Astrocyte (in vitro differentiated cells and primary cell): ENCODE data around the gene ATP9A. TPM values are rescaled to one million over a fixed set of nuclear protein-coding genes. Genes with fewer than 3 reads are reported as not detected.

Experiments used
- DNase-seq: peaks from one replicate; pipeline ENCODE4 v3.0.0-alpha.2; 2010; ENCODE audit warnings: low read depth
- FAIRE-seq: peaks from 2 replicates; lab custom pipeline; 2011; peaks lifted over from hg19 to GRCh38; lab: Jason Lieb, UNC
- H2AFZ ChIP-seq: 2 replicates; pipeline ENCODE4 v1.6.0; 2012; ENCODE audit warnings: low read depth, low read length, inconsistent platforms
- H3K27ac ChIP-seq: 2 replicates; pipeline ENCODE4 v1.5.1; 2011; ENCODE audit warnings: low read depth, low read length, inconsistent platforms
- H3K27me3 ChIP-seq: 2 replicates; pipeline ENCODE4 v1.6.0; 2011; ENCODE audit warnings: low read length, inconsistent platforms; ENCODE audit not compliant: insufficient read depth
- H3K36me3 ChIP-seq: 2 replicates; pipeline ENCODE4 v1.5.1; 2011; ENCODE audit warnings: low read length, inconsistent platforms; ENCODE audit not compliant: insufficient read depth
- H3K4me1 ChIP-seq: 2 replicates; pipeline ENCODE4 v1.5.1; 2011; ENCODE audit warnings: low read length, inconsistent platforms; ENCODE audit not compliant: insufficient read depth
- H3K4me2 ChIP-seq: 2 replicates; pipeline ENCODE4 v1.6.0; 2012; ENCODE audit warnings: low read length, inconsistent platforms
- H3K4me3 ChIP-seq: 2 replicates; pipeline ENCODE4 v1.5.1; 2011; ENCODE audit warnings: low read depth, mild to moderate bottlenecking, low read length, inconsistent platforms; ENCODE audit not compliant: insufficient read depth
- H3K79me2 ChIP-seq: 2 replicates; pipeline ENCODE4 v1.6.0; 2012; ENCODE audit warnings: mild to moderate bottlenecking, low read length, inconsistent platforms; ENCODE audit not compliant: insufficient read depth
- H3K9ac ChIP-seq: 2 replicates; pipeline ENCODE4 v1.6.0; 2012; ENCODE audit warnings: mild to moderate bottlenecking, low read length, inconsistent platforms
- H3K9me3 ChIP-seq: 2 replicates; pipeline ENCODE4 v1.5.1; 2012; ENCODE audit warnings: low read depth, mild to moderate bottlenecking, low read length, inconsistent platforms; ENCODE audit not compliant: insufficient read depth
- H4K20me1 ChIP-seq: 2 replicates; pipeline ENCODE4 v1.6.0; 2012; ENCODE audit warnings: low read length, inconsistent platforms; ENCODE audit not compliant: insufficient read depth
- H3K27ac Mint-ChIP-seq: one replicate; pipeline ENCODE4 v1.8.0; 2021; ENCODE audit warnings: mild to moderate bottlenecking, mixed read lengths; ENCODE audit not compliant: unreplicated experiment
- H3K27me3 Mint-ChIP-seq: one replicate; pipeline ENCODE4 v1.8.0; 2021; ENCODE audit warnings: low read depth, mixed read lengths; ENCODE audit not compliant: unreplicated experiment
- H3K36me3 Mint-ChIP-seq: one replicate; pipeline ENCODE4 v1.8.0; 2021; ENCODE audit warnings: low read depth, mixed read lengths; ENCODE audit not compliant: unreplicated experiment
- H3K4me1 Mint-ChIP-seq: one replicate; pipeline ENCODE4 v1.8.0; 2021; ENCODE audit warnings: low read depth, mixed read lengths; ENCODE audit not compliant: unreplicated experiment
- H3K4me3 Mint-ChIP-seq: one replicate; pipeline ENCODE4 v1.8.0; 2021; ENCODE audit warnings: mild to moderate bottlenecking, moderate library complexity, mixed read lengths; ENCODE audit not compliant: unreplicated experiment
- H3K9me3 Mint-ChIP-seq: one replicate; pipeline ENCODE4 v1.8.0; 2021; ENCODE audit warnings: mild to moderate bottlenecking, mixed read lengths; ENCODE audit not compliant: unreplicated experiment
- EZH2 ChIP-seq: IDR thresholded peaks from 2 replicates; pipeline ENCODE4 v1.6.1; 2012; ENCODE audit warnings: mild to moderate bottlenecking, low read length, inconsistent platforms; ENCODE audit not compliant: insufficient read depth
- total RNA-seq: library from RNA; stranded (reverse); gene quantifications from 2 replicates; pipeline ENCODE4 v1.2.1, GENCODE V29; 2021
- TF ChIP-seq, protein P1 (sequence below): IDR thresholded peaks from 2 replicates; pipeline ENCODE4 v1.5.1; 2011; ENCODE audit warnings: low read depth, mild to moderate bottlenecking, inconsistent platforms, low read length, moderate library complexity; ENCODE audit not compliant: insufficient read depth

Gene ATP9A
- total RNA-seq, 1 donor from 2014 or later: 12.9 TPM

GRCh38 chr20:51611625-51611890 is 156.6 kb downstream of the ATP9A start:
- no peak overlapping the region for H3K4me3 Mint-ChIP-seq
- Histone ChIP-seq H3K9ac (no peak overlapping the region), H2AFZ (no peak overlapping the region), H3K79me2 (no peaks in the 10 kb centered on the region), H3K4me2 (no peak overlapping the region), H3K36me3 (peaks cover 3% of the 10 kb centered on the region), H3K27ac (no peak overlapping the region), H3K4me3 (no peak overlapping the region), H3K9me3 (no peaks in the 10 kb centered on the region), H3K27me3 (no peaks in the 10 kb centered on the region), H4K20me1 (no peaks in the 10 kb centered on the region), H3K4me1 (no peaks in the 10 kb centered on the region)
- peaks cover 8% of the 10 kb centered on the region for H3K36me3 Mint-ChIP-seq
- H3K27me3 Mint-ChIP-seq: no peaks in the 10 kb centered on the region
- no peak for FAIRE-seq
- no peaks in the 10 kb centered on the region for H3K9me3 Mint-ChIP-seq
- H3K27ac Mint-ChIP-seq: no peak overlapping the region
- no peak for DNase-seq
- H3K4me1 Mint-ChIP-seq: no peaks in the 10 kb centered on the region
- TF ChIP-seq, protein P1, sequence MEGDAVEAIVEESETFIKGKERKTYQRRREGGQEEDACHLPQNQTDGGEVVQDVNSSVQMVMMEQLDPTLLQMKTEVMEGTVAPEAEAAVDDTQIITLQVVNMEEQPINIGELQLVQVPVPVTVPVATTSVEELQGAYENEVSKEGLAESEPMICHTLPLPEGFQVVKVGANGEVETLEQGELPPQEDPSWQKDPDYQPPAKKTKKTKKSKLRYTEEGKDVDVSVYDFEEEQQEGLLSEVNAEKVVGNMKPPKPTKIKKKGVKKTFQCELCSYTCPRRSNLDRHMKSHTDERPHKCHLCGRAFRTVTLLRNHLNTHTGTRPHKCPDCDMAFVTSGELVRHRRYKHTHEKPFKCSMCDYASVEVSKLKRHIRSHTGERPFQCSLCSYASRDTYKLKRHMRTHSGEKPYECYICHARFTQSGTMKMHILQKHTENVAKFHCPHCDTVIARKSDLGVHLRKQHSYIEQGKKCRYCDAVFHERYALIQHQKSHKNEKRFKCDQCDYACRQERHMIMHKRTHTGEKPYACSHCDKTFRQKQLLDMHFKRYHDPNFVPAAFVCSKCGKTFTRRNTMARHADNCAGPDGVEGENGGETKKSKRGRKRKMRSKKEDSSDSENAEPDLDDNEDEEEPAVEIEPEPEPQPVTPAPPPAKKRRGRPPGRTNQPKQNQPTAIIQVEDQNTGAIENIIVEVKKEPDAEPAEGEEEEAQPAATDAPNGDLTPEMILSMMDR: no peak
- no peak for TF ChIP-seq EZH2

DNA sequence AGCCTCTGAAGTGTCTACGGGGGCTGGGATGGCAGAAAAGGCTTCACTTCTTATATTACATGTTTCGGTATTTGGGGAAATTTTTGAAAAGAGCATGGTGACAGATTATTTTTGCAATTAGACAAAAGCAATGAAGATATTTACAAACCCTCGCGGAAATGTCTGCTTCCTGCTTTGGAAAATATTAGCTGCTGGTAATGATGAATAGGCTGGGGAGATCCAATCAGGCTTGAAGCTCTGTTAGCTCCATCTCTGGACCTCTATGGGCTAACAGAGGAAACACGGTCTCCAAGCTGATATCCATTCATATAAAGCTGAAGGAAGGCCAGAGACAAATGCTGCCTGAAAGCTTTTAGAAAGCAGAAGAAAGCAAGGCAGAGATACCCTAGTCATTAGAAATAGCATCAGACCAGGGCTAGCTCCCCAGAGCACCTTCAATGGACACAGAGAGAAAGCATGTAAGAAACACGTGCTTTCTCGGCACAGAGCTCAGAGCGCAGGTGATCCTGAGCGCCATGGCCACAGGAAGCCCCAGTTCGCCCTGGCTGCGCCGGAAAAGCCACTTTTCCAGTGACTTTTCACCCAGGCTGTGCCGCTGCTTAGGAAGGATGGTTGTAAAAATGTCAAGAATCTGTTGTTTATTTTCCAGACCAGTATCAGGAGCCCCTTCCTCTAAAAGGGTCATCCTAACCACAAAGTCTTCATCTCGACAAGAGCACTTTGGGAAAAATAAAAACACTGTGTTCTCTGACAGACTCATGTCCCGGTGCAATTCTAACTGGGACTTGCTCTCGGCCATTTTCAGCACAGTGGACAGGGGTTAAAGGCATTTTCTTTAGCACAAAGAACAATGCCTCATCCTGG is 157.2 kb downstream of the ATP9A start:
- DNase-seq: no peak
- Histone ChIP-seq H3K27ac (no peak overlapping the region), H3K4me1 (no peaks in the 10 kb centered on the region), H2AFZ (no peak overlapping the region), H4K20me1 (no peaks in the 10 kb centered on the region), H3K9ac (no peak overlapping the region), H3K36me3 (peaks cover 3% of the 10 kb centered on the region), H3K4me3 (no peak overlapping the region), H3K4me2 (no peak overlapping the region), H3K27me3 (no peaks in the 10 kb centered on the region), H3K9me3 (no peaks in the 10 kb centered on the region), H3K79me2 (no peaks in the 10 kb centered on the region)
- Mint-ChIP-seq H3K9me3 (no peaks in the 10 kb centered on the region), H3K4me3 (no peak overlapping the region), H3K36me3 (peaks cover 8% of the 10 kb centered on the region), H3K27ac (no peak overlapping the region), H3K27me3 (no peaks in the 10 kb centered on the region), H3K4me1 (no peaks in the 10 kb centered on the region)
- TF ChIP-seq, protein P1: no peak
- no peak for TF ChIP-seq EZH2
- no peak for FAIRE-seq

DNA sequence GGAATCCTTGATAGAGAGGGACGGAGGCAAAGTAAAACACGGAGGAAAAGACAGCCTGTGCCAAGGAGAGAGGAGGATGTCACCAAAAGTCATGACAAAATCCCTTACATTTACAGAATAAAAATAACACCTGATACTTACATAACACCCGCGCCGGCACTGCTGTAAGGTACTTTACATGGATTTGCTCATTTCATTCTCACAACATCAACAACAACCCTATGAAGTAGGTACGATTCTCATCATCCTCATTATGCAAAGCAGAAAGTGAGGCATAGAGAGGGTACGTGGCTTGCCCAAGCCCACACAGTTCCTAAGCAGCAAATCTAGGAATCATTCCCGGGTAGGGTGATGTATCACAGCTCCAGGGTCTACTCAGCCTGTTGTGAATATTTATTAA is 158.1 kb downstream of the ATP9A start:
- H3K4me3 Mint-ChIP-seq: no peak overlapping the region
- H3K9me3 Mint-ChIP-seq: no peaks in the 10 kb centered on the region

More for the DNA sequence above, 158.1 kb downstream of the ATP9A start:
- no peaks in the 10 kb centered on the region for H3K27me3 Mint-ChIP-seq
- peaks cover 3% of the 10 kb centered on the region for H3K36me3 ChIP-seq
- no peak overlapping the region for H3K27ac ChIP-seq
- no peak for TF ChIP-seq EZH2
- TF ChIP-seq, protein P1: no peak
- no peaks in the 10 kb centered on the region for H4K20me1 ChIP-seq
- peaks cover 8% of the 10 kb centered on the region for H3K36me3 Mint-ChIP-seq
- H3K79me2 ChIP-seq: no peaks in the 10 kb centered on the region
- DNase-seq (no peak), FAIRE-seq (no peak)
- no peak overlapping the region for H2AFZ ChIP-seq
- no peaks in the 10 kb centered on the region for H3K4me1 Mint-ChIP-seq
- H3K4me1 ChIP-seq: no peaks in the 10 kb centered on the region
- no peak overlapping the region for H3K27ac Mint-ChIP-seq
- no peak overlapping the region for H3K9ac ChIP-seq
- H3K4me3 ChIP-seq: no peak overlapping the region
- no peak overlapping the region for H3K4me2 ChIP-seq
- H3K9me3 ChIP-seq: no peaks in the 10 kb centered on the region
- H3K27me3 ChIP-seq: no peaks in the 10 kb centered on the region
